GM18519 (cell line): ENCODE data around the gene PDZD8.
"Not testable (repeated sequence)": the region's sequence is repeated elsewhere in the genome, so short reads cannot be mapped to it uniquely, and the experiment has no call there.

Experiments
- ATAC-seq: cut with Tn5 transposase; IDR thresholded peaks from one replicate; pipeline ENCODE4 v1.9.1; 2021; ENCODE audit warnings: mild to moderate bottlenecking, moderate library complexity; ENCODE audit not compliant: unreplicated experiment, low FRiP score

PDZD8 gene

GRCh38 chr10:117303451-117303850, 71.8 kb downstream of the PDZD8 start:
- ATAC-seq: not testable (repeated sequence)

DNA sequence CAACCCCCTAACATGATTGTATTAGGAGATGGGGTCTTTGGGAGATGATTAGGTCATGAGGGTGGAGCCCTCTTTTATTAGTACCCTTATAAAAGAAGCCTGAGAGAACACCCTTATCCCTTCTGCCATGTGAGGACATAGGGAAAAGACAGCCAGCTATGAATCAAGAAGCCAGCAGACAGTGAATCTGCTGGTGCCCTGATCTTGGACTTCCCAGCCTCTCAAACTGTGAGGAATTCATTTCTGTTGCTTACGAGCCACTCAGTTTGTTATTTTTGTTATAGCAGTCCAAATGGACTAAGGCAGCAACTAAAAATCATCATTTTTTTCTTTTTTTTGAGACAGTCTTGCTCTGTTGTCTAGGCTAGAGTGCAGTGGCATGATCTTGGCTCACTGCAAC, 74.6 kb downstream of the PDZD8 start:
- ATAC-seq: no peak

DNA sequence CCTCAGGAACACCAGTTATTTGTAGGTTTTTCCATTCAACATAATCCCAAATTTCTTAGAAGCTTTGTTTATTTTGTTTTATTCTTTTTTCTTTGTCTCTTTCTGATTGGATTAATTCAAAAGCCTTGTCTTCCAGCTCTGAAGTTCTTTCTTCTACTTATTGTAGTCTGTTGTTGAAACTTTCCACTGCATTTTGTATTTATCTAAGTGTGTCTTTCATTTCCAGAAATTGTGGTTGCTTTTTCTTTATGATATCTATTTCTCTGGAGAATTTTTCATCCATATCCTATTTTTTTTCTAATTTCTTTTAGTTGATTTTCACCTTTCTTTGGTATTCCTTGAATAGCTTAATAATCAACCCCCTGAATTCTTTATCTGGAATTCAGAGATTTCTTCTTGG, 75.8 kb downstream of the PDZD8 start:
- ATAC-seq: no peak

- ATAC-seq: no peak
Observed at GRCh38 chr10:117298219-117298618, 77.0 kb downstream of the PDZD8 start.

GRCh38 chr10:117294735-117295134, 80.5 kb downstream of the PDZD8 start:
- no peak for ATAC-seq

- no peak for ATAC-seq
Observed at GRCh38 chr10:117294039-117294645, 81.1 kb downstream of the PDZD8 start.

DNA sequence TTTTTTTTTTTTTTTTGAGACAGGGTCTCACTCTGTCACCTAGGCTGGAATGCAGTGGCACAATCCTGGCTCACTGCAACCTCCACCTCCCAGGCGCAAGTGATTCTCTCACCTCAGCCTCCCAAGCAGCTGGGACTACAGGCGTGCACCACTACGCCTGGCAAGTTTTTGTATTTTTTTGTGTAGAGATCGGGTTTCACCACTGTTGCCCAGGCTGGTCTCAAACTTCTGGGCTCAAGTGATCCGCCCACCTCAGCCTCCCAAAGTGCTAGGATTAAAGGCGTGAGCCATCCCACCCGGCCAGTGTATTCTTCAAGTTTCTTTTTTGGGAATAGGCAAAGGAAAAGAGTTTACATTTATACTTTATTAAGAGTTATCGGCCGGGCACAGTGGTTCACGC, 84.4 kb downstream of the PDZD8 start:
- ATAC-seq: not testable (repeated sequence)

- ATAC-seq: no peak
Observed at GRCh38 chr10:117284716-117285494, 90.3 kb downstream of the PDZD8 start.

DNA sequence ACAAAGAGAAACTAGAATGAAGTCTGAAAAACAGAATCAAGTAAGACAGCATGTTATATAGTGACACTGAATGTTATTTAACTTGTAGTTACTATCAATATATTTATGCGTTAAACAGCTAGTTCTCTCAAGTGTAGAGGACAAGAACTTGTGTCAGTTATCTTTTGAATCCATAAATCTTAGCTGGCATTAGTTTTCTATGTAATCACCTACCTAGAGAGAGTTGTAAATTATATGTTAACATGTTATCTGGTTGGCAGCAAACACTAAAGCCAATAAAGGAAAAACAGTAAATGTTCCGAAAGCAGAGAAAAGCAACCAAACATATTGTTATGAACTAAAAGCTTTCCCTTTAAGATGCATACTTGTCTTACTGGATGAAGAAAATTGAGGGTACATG, 97.6 kb downstream of the PDZD8 start:
- ATAC-seq: no peak

DNA sequence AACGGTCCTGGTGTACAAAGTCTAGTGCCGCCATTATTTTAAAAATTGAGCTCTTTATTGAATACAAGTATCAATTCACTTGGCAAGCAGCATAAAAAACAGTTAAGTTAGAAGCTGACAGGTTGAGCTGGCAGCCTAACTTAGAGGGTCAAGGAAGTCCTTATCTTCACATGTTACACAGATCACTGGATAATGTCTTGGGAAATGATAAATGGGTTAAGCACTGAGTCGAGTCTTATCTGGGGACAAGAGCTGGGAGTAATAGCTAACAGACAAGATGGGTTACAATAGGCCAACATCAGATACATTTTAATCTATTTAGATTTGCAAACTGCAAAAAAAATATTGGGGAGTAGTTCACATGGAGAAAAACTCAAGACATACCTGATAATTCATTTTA, 100.1 kb downstream of the PDZD8 start:
- no peak for ATAC-seq

DNA sequence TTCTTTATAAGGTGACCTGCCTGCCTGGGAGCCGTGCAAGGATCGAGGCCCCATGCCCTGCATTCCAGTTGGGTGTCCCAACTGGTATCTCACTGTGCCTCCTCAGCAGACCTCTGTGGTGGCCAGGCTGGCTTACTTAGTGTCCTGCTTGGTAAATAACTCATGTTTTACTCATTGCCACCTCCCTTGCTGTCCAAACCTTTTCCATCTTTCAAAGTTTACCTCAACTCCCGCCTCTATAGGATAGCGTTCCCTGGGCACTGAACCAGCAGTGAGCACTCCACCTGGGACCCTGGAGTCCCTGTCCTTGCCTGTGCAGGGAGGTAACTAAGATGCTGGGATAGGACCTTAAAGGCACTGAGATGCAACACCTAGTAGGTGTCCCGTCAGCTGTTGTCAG, 100.7 kb downstream of the PDZD8 start:
- no peak for ATAC-seq

- no peak for ATAC-seq
Observed at GRCh38 chr10:117273980-117274379, 101.3 kb downstream of the PDZD8 start.

DNA sequence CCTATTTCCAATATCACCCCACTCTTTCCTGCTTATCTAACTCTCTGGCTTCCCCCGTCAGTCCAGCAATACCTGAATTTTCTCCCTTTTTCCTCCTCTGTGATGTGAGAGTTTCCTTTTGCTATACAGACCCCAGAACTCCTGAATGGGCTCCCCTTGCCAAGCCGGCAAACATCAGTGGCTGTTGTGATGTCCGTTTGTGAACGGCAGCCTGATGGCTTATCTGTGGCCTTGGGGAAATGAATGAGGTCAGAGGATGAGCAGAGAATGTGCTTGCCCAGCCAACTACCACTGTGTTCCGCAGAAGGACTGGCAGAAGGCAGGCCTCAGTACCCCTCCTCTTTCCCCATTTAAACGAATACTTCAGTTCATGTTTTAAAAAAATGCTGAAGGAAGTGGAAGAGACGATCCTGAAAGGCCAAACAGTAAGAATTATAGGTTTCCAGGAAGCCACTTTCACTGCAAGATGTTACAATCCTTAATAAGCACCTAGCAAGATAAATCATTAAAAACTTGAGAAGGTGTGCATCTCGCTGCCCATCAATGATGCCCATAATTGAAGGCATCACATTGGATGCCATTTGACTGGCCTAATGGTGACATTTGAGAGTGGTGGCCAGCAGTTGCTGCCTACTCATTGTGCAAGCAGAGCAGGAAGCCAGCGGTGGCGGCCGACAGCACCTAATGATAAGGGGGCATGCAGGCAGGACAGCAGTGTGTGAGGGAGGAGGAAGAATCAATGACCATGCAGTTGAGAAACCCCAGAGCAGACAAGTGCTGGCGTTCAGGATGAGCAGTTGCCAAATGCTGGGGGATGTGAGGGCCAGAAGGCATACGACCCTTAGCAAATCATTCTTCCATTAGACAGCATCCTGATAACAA, 102.8 kb downstream of the PDZD8 start:
- no peak for ATAC-seq

DNA sequence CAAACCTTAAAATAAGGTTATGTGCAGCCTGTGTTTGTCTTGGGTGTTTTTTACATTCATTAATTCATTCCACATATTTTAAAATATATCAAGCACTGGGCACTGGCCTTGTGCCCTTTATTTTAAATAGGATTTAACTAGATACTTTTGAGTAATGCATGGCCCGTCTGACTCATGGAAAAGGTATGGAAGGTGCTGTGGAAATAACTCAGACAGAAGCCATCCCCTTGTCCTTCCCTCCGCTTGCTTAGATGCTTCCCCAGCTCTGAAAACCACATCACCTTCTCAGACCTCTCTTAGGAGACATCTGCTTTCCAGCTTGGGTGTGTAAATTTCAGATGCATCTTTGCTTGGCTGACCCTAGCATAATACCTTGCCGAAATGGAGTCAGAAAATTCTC, 103.8 kb downstream of the PDZD8 start:
- ATAC-seq: no peak

DNA sequence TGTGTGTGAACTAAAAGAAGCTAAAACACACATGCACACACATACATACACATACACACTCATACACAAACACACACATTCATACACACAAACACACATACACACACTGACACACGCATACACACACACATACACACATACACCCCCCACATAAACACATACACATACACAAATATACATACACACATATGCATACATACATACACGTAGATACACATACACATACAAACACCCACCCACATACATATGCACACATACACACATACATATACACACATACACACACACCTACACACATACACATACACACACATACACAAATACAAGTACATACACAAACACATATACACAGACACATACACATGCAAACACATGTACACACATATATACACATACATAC, 106.3 kb downstream of the PDZD8 start:
- no peak for ATAC-seq

DNA sequence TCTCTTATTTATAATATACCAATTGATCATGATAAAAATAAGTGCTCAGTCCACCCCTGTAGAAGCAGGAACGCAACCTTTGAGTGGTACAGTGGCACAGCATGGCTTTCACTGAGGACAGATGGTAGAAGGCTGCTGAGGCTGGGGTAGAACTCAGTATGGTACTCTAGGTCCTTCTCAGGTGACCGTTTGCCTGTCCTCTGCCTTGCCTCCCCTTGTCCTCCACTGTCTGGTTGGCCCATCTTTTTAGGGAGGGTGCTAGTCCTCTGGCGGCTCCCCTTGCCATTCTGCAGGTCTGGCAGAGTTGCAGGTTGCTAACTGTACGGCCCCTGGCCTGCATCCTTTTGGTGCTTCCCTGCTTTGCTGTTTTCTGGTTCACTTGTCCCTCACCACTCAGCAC, 107.0 kb downstream of the PDZD8 start:
- no peak for ATAC-seq

GRCh38 chr10:117266812-117267211, 108.4 kb downstream of the PDZD8 start:
- no peak for ATAC-seq

- ATAC-seq: no peak
Observed at GRCh38 chr10:117266400-117266799, 108.8 kb downstream of the PDZD8 start.

GRCh38 chr10:117264782-117265181, 110.5 kb downstream of the PDZD8 start:
- ATAC-seq: no peak

DNA sequence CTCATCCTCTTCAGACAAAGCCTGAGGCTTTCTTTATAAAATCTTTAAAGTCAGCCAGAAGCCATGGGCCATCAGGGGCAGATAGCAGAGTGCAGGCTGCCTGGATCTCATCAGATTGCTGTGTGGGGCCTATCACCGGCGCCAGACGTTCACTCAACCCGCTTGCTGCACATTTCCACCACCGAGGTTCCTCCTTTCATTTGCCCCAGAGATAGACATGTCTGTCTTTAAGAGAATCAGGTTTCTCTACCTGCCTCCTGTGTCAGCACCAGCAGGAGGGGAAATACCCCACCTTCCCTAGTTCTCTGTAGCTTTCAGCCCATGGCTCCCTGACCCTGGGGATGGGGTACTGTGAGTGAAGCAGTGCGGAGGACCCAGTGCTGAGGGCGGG, 112.3 kb downstream of the PDZD8 start:
- no peak for ATAC-seq

GRCh38 chr10:117262291-117262902, 112.8 kb downstream of the PDZD8 start:
- ATAC-seq: no peak
